Osteocyte (in vitro differentiated cells): Measurements from ENCODE around the gene TCAIM. TPM values are rescaled to one million over a fixed set of nuclear protein-coding genes. Genes with fewer than 3 reads are reported as not detected.

Experiments used
- DNase-seq: peaks from one replicate; pipeline ENCODE4 v3.0.0; 2021; ENCODE audit warnings: mixed read lengths; ENCODE audit not compliant: unreplicated experiment; ENCODE audit errors: extremely low spot score
- H3K27ac Mint-ChIP-seq: one replicate; pipeline ENCODE4 v1.8.0; 2021; ENCODE audit warnings: mild to moderate bottlenecking, mixed read lengths; ENCODE audit not compliant: unreplicated experiment
- H3K27me3 Mint-ChIP-seq: one replicate; pipeline ENCODE4 v1.8.0; 2021; ENCODE audit warnings: mixed read lengths; ENCODE audit not compliant: unreplicated experiment
- H3K36me3 Mint-ChIP-seq: one replicate; pipeline ENCODE4 v1.8.0; 2021; ENCODE audit warnings: mixed read lengths; ENCODE audit not compliant: unreplicated experiment
- H3K4me1 Mint-ChIP-seq: one replicate; pipeline ENCODE4 v1.8.0; 2021; ENCODE audit warnings: mixed read lengths; ENCODE audit not compliant: unreplicated experiment
- H3K4me3 Mint-ChIP-seq: one replicate; pipeline ENCODE4 v1.8.0; 2021; ENCODE audit warnings: mild to moderate bottlenecking, moderate library complexity, mixed read lengths; ENCODE audit not compliant: unreplicated experiment
- H3K9me3 Mint-ChIP-seq: one replicate; pipeline ENCODE4 v1.8.0; 2021; ENCODE audit warnings: mixed read lengths; ENCODE audit not compliant: unreplicated experiment
- total RNA-seq: library from RNA; stranded (reverse); gene quantifications from 2 replicates; pipeline ENCODE4 v1.2.1, GENCODE V29; 2021
- TF ChIP-seq, protein P1 (sequence below): fragments of 200-600 bp; sonication (generic); IDR thresholded peaks from 2 replicates; pipeline ENCODE4 v1.5.0; 2021; ENCODE audit warnings: antibody characterized with exemption, mild to moderate bottlenecking, moderate library complexity

Gene TCAIM
- total RNA-seq, 1 donor from 2014 or later = 30.2 TPM

DNA sequence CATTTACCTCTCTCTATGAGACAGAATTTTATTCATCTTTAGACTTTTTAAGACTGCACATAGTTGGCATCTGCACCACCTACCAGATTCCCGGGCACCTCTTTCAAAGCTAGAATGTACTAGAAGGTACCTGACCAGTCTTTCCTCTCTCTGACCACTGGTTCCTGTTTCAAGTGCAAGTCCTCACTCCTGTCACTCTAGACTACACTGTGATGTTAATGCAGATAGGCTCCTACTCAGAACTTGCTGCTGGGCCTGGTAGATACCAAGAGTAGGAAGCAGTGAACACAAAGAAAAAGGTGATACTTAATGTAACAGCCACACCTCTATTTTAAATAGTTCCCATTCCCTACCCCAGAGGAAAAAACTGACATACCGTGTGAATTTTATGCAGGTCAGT lies 8.1 kb upstream of the TCAIM start:
- Mint-ChIP-seq H3K9me3 (peaks cover 4% of the 10 kb centered on the region), H3K4me1 (no peaks in the 10 kb centered on the region), H3K27ac (no peak overlapping the region), H3K36me3 (no peaks in the 10 kb centered on the region), H3K4me3 (no peak overlapping the region), H3K27me3 (peaks cover 40% of the 10 kb centered on the region)
- no peak for DNase-seq
- TF ChIP-seq, protein P1, sequence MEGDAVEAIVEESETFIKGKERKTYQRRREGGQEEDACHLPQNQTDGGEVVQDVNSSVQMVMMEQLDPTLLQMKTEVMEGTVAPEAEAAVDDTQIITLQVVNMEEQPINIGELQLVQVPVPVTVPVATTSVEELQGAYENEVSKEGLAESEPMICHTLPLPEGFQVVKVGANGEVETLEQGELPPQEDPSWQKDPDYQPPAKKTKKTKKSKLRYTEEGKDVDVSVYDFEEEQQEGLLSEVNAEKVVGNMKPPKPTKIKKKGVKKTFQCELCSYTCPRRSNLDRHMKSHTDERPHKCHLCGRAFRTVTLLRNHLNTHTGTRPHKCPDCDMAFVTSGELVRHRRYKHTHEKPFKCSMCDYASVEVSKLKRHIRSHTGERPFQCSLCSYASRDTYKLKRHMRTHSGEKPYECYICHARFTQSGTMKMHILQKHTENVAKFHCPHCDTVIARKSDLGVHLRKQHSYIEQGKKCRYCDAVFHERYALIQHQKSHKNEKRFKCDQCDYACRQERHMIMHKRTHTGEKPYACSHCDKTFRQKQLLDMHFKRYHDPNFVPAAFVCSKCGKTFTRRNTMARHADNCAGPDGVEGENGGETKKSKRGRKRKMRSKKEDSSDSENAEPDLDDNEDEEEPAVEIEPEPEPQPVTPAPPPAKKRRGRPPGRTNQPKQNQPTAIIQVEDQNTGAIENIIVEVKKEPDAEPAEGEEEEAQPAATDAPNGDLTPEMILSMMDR = no peak

DNA sequence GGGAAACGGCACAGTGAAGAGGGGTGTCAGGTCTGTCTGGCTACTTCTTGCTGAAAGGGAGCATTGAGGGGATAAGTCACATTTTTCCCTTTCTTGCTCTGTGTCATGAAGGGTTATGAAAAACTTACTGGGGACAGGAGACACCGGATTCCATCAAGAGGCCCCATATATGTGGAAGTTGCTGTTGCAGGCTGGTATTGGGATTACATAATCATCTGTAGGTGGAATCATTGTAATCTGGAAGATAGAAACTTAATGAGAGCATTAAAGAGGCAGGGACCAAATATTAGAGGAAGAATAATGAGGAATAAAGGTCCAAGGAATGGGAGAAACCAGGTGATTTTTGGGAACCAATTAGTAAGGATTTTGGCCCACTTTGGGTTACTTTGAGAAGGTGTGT lies 4.2 kb upstream of the TCAIM start:
- TF ChIP-seq, protein P1 = no peak
- H3K27me3 Mint-ChIP-seq = peaks cover 40% of the 10 kb centered on the region
- peaks cover 7% of the 10 kb centered on the region for H3K4me1 Mint-ChIP-seq
- DNase-seq = no peak
- H3K4me3 Mint-ChIP-seq = no peak overlapping the region
- H3K27ac Mint-ChIP-seq = no peak overlapping the region
- no peaks in the 10 kb centered on the region for H3K9me3 Mint-ChIP-seq
- H3K36me3 Mint-ChIP-seq = no peaks in the 10 kb centered on the region

DNA sequence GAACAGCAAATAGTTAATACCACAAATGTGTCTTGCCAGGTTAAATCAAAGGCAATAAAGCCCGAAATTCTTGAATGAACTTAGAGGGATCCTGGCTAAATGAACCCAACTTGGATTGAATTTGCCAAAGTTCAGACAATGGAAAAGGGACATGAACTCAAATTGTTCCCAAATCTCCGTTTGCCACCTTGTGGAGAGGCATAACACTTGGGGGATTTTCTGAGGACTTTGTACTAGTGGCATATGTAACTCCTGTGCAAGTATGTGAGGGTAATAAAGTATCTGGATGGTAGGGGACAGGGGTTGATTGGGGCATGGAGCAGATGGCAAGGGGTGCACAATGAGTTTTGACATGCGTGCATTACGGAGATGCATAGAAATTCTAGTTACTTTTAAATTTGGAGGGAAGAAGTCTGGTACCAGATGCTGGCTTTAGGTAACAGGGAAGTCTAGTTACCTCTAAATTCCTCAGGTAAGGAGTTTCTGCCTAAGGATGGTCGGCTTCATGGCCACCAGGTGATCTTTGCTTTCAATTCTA lies 1.2 kb upstream of the TCAIM start:
- Mint-ChIP-seq H3K4me1 (peaks cover 33% of the 10 kb centered on the region), H3K9me3 (no peaks in the 10 kb centered on the region), H3K4me3 (peak overlapping the region; percentile 98), H3K27me3 (peaks cover 19% of the 10 kb centered on the region), H3K36me3 (peaks cover 3% of the 10 kb centered on the region), H3K27ac (peak overlapping the region; percentile 98)
- TF ChIP-seq, protein P1 = peak; percentile 11
- DNase-seq = no peak

GRCh38 chr3:44338828-44339127 lies 212 bp downstream of the TCAIM start:
- H3K9me3 Mint-ChIP-seq = no peaks in the 10 kb centered on the region
- H3K27ac Mint-ChIP-seq = peak overlapping the region; percentile 98
- DNase-seq = no peak
- TF ChIP-seq, protein P1 = no peak
- peaks cover 3% of the 10 kb centered on the region for H3K36me3 Mint-ChIP-seq
- peaks cover 10% of the 10 kb centered on the region for H3K27me3 Mint-ChIP-seq
- peaks cover 41% of the 10 kb centered on the region for H3K4me1 Mint-ChIP-seq
- H3K4me3 Mint-ChIP-seq = peak overlapping the region; percentile 98

- peaks cover 5% of the 10 kb centered on the region for H3K27me3 Mint-ChIP-seq
- TF ChIP-seq, protein P1 = no peak
- DNase-seq = no peak
- H3K36me3 Mint-ChIP-seq = peaks cover 3% of the 10 kb centered on the region
- H3K4me3 Mint-ChIP-seq = peak overlapping the region; percentile 98
- H3K4me1 Mint-ChIP-seq = peaks cover 41% of the 10 kb centered on the region
- H3K9me3 Mint-ChIP-seq = no peaks in the 10 kb centered on the region
- peak overlapping the region; percentile 98 for H3K27ac Mint-ChIP-seq
Observed at GRCh38 chr3:44339181-44340057, 853 bp downstream of the TCAIM start.
